H9 (cell line): ENCODE results near the gene KAT8. TPM values are rescaled to one million over a fixed set of nuclear protein-coding genes. Genes with fewer than 3 reads are reported as not detected.

ENCODE experiments used
- DNase-seq: peaks from one replicate; pipeline ENCODE4 v3.0.0-alpha.2; 2017
- H2AFZ ChIP-seq: one replicate; pipeline ENCODE4 v1.6.1; 2013; ENCODE audit warnings: mild to moderate bottlenecking, low read length, control low read depth, moderate library complexity
- H2AK5ac ChIP-seq: 2 replicates; pipeline ENCODE4 v1.6.1; 2013; ENCODE audit warnings: low read length, control low read depth, mixed read lengths; ENCODE audit not compliant: insufficient read length
- H2BK120ac ChIP-seq: one replicate; pipeline ENCODE4 v1.6.1; 2013; ENCODE audit warnings: low read depth, mild to moderate bottlenecking, low read length, control low read depth, inconsistent platforms; ENCODE audit not compliant: poor library complexity, severe bottlenecking
- H2BK12ac ChIP-seq: 2 replicates; pipeline ENCODE4 v1.6.1; 2013; ENCODE audit warnings: low read length, control low read depth, mixed read lengths, low read depth; ENCODE audit not compliant: insufficient read length
- H2BK15ac ChIP-seq: 2 replicates; pipeline ENCODE4 v1.6.1; 2013; ENCODE audit warnings: low read depth, low read length, control low read depth
- H2BK20ac ChIP-seq: one replicate; pipeline ENCODE4 v1.6.1; 2013; ENCODE audit warnings: low read depth, mild to moderate bottlenecking, low read length, control low read depth, inconsistent platforms; ENCODE audit not compliant: poor library complexity, severe bottlenecking
- H2BK5ac ChIP-seq: 2 replicates; pipeline ENCODE4 v1.6.1; 2013; ENCODE audit warnings: low read length, control low read depth, mixed read lengths; ENCODE audit not compliant: insufficient read length
- H3K14ac ChIP-seq: 2 replicates; pipeline ENCODE4 v1.6.1; 2013; ENCODE audit warnings: low read length, control low read depth; ENCODE audit not compliant: insufficient read depth
- H3K18ac ChIP-seq: 2 replicates; pipeline ENCODE4 v1.6.1; 2013; ENCODE audit warnings: low read depth, mild to moderate bottlenecking, mixed read lengths, low read length, control low read depth; ENCODE audit not compliant: insufficient read length
- H3K23ac ChIP-seq: 2 replicates; pipeline ENCODE4 v1.6.1; 2013; ENCODE audit warnings: low read length, control low read depth, mixed read lengths, low read depth; ENCODE audit not compliant: insufficient read length
- H3K23me2 ChIP-seq: 2 replicates; pipeline ENCODE4 v1.6.1; 2013; ENCODE audit warnings: low read depth, mild to moderate bottlenecking, mixed read lengths, low read length, control low read depth; ENCODE audit not compliant: insufficient read length, poor library complexity, severe bottlenecking
- H3K27ac ChIP-seq: 2 replicates; pipeline ENCODE4 v1.5.1; 2013; ENCODE audit warnings: low read length, control low read depth, mixed read lengths, low read depth; ENCODE audit not compliant: insufficient read length
- H3K27me3 ChIP-seq: 2 replicates; pipeline ENCODE4 v1.6.1; 2013; ENCODE audit warnings: low read length, control low read depth, inconsistent platforms; ENCODE audit not compliant: insufficient read depth
- H3K4ac ChIP-seq: 2 replicates; pipeline ENCODE4 v1.6.1; 2013; ENCODE audit warnings: low read depth, mild to moderate bottlenecking, control low read depth, inconsistent platforms, low read length, moderate library complexity
- H3K4me1 ChIP-seq: 2 replicates; pipeline ENCODE4 v1.6.1; 2013; ENCODE audit warnings: low read length, control low read depth, inconsistent platforms; ENCODE audit not compliant: insufficient read depth
- H3K4me2 ChIP-seq: 2 replicates; pipeline ENCODE4 v1.6.1; 2013; ENCODE audit warnings: low read length, control low read depth, mixed read lengths; ENCODE audit not compliant: insufficient read length, insufficient read depth
- H3K56ac ChIP-seq: 2 replicates; pipeline ENCODE4 v1.6.1; 2013; ENCODE audit warnings: low read depth, mild to moderate bottlenecking, mixed read lengths, low read length, control low read depth; ENCODE audit not compliant: insufficient read length
- H3K79me1 ChIP-seq: 2 replicates; pipeline ENCODE4 v1.6.1; 2013; ENCODE audit warnings: low read depth, mild to moderate bottlenecking, moderate library complexity, low read length, control low read depth, inconsistent platforms; ENCODE audit not compliant: insufficient read depth, poor library complexity, severe bottlenecking
- H3K79me2 ChIP-seq: 2 replicates; pipeline ENCODE4 v1.6.1; 2013; ENCODE audit warnings: low read length, control low read depth, inconsistent platforms; ENCODE audit not compliant: insufficient read depth
- H3K9ac ChIP-seq: 2 replicates; pipeline ENCODE4 v1.6.1; 2013; ENCODE audit warnings: low read length, control low read depth, mixed read lengths; ENCODE audit not compliant: insufficient read length; ENCODE audit errors: extremely low read depth
- H3K9me3 ChIP-seq: one replicate; pipeline ENCODE4 v1.6.1; 2013; ENCODE audit warnings: low read depth, low read length, inconsistent platforms; ENCODE audit not compliant: control insufficient read depth
- H3T11ph ChIP-seq: one replicate; pipeline ENCODE4 v1.6.1; 2013; ENCODE audit warnings: mild to moderate bottlenecking, low read length, control low read depth, inconsistent platforms
- H4K20me1 ChIP-seq: one replicate; pipeline ENCODE4 v1.6.1; 2013; ENCODE audit not compliant: control insufficient read depth, insufficient read length, insufficient read depth
- H4K5ac ChIP-seq: 2 replicates; pipeline ENCODE4 v1.6.1; 2013; ENCODE audit warnings: low read depth, mild to moderate bottlenecking, mixed read lengths, low read length, control low read depth; ENCODE audit not compliant: insufficient read length
- H4K8ac ChIP-seq: replicated peaks from 2 replicates; pipeline ENCODE4 v1.6.1; 2013; ENCODE audit warnings: low read length, control low read depth, mixed read lengths, low read depth; ENCODE audit not compliant: insufficient read length
- H4K91ac ChIP-seq: 2 replicates; pipeline ENCODE4 v1.6.1; 2013; ENCODE audit warnings: low read depth, mild to moderate bottlenecking, moderate library complexity, mixed read lengths, low read length, control low read depth; ENCODE audit not compliant: insufficient read length
- H3K27ac Mint-ChIP-seq, 3 experiments: 2 replicates in 2 of 3; 3 replicates in 1 of 3; pipeline ENCODE4 v1.8.0; 2020 to 2021; ENCODE audit warnings: mixed read lengths in 3 of 3, mild to moderate bottlenecking in 1 of 3, moderate library complexity in 1 of 3
- H3K27me3 Mint-ChIP-seq: 2 replicates; pipeline ENCODE4 v1.8.0; 2021; ENCODE audit warnings: low read depth, mild to moderate bottlenecking, moderate library complexity, mixed read lengths
- H3K36me3 Mint-ChIP-seq, 3 experiments: 2 replicates in 2 of 3; 3 replicates in 1 of 3; pipeline ENCODE4 v1.8.0; 2020 to 2021; ENCODE audit warnings: low read depth in 3 of 3, mixed read lengths in 3 of 3; ENCODE audit not compliant: insufficient read depth in 1 of 3
- H3K4me1 Mint-ChIP-seq, 2 experiments: 2 replicates each; pipeline ENCODE4 v1.8.0; 2020; ENCODE audit warnings: mixed read lengths in 2 of 2
- H3K4me3 Mint-ChIP-seq, 2 experiments: 2 replicates in 1 of 2; 3 replicates in 1 of 2; pipeline ENCODE4 v1.8.0; 2020 to 2021; ENCODE audit warnings: mild to moderate bottlenecking in 2 of 2, mixed read lengths in 2 of 2, moderate library complexity in 1 of 2
- H3K9me3 Mint-ChIP-seq, 2 experiments: 2 replicates in 1 of 2; 3 replicates in 1 of 2; pipeline ENCODE4 v1.8.0; 2020; ENCODE audit warnings: mild to moderate bottlenecking in 2 of 2, mixed read lengths in 2 of 2, moderate library complexity in 1 of 2
- CTCF ChIP-seq: fragments of 200-600 bp; sonication (generic); conservative IDR thresholded peaks from 3 replicates; pipeline ENCODE4 v1.8.0; 2021; ENCODE audit warnings: antibody characterized with exemption, mild to moderate bottlenecking
- WGBS: extraction: QIAGEN DNeasy Blood & Tissue Kit; methylation state at CpG from one replicate; pipeline ENCODE4 v1.1.7; 2013; ENCODE audit warnings: missing lambda C conversion rate, low lambda C conversion rate, mixed read lengths; ENCODE audit not compliant: insufficient read length; ENCODE audit errors: extremely low coverage; 5-methylcytosine and 5-hydroxymethylcytosine counted together
- total RNA-seq: library from RNA; stranded (reverse); gene quantifications from 2 replicates; pipeline ENCODE4 v1.2.1, GENCODE V29; 2021

KAT8 gene
- total RNA-seq, 1 experiment from 2014 or later, result 52.1 TPM

DNA sequence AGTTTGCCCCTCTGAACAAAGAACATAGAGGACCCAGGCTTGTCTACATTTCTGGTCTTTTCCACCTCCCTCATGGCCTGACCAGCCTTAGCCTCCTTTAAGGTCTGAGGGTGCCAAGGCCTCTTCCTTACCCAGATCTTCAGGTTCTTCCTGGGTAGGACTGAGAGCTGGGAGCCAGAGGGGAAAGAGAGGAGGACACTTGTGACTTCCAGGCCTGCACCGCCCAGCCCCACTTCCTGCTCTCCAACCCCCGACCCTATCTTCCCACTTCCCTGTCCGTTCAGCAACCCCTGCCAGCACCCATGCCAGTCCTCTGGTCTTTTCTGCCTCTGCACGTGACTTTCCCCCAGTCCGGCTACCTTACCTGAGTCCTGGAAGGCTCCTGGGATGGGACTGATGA, 31.9 kb downstream of the KAT8 start:
- Histone ChIP-seq H2AFZ (no peak overlapping the region), H2BK20ac (no peak overlapping the region), H3K23ac (no peak overlapping the region), H2AK5ac (no peak overlapping the region), H3K23me2 (peaks cover 7% of the 10 kb centered on the region), H3T11ph (no peak overlapping the region), H4K8ac (no peak overlapping the region), H3K9ac (no peak overlapping the region), H2BK5ac (no peak overlapping the region), H4K5ac (no peak overlapping the region), H4K91ac (no peak overlapping the region), H3K18ac (no peak overlapping the region), H3K27ac (no peak overlapping the region), H3K14ac (no peak overlapping the region), H3K56ac (no peak overlapping the region), H3K4me1 (no peaks in the 10 kb centered on the region; the same call in 1 of the 2 replicates), H3K4ac (no peak overlapping the region), H2BK15ac (no peak overlapping the region), H3K4me2 (no peak overlapping the region), H3K27me3 (no peaks in the 10 kb centered on the region), H3K79me2 (no peaks in the 10 kb centered on the region), H3K79me1 (no peaks in the 10 kb centered on the region), H2BK12ac (no peak overlapping the region), H4K20me1 (no peaks in the 10 kb centered on the region), H3K9me3 (no peaks in the 10 kb centered on the region), H2BK120ac (no peak overlapping the region)
- no CpG with 5 or more reads among the region's 5 CpGs for WGBS
- no peak for DNase-seq
- Mint-ChIP-seq H3K4me1 (peaks cover 15 to 35% of the 10 kb centered on the region in 2 experiments), H3K4me3 (no peak overlapping the region), H3K27ac (no peak overlapping the region; a peak in 1 of 7 replicates), H3K36me3 (no peaks in the 10 kb centered on the region), H3K9me3 (no peaks in the 10 kb centered on the region; a peak in 1 of 5 replicates), H3K27me3 (peaks cover 34% of the 10 kb centered on the region)
- no peak for TF ChIP-seq CTCF
